Adrenal gland (tissue), 5 donors: ENCODE measurements around the gene HS6ST2.

ENCODE experiments used
- POLR2A ChIP-seq, 2 donors: fragments of 450-650 bp; IDR thresholded peaks; one replicate each; pipeline ENCODE4 v1.6.1; 2017; ENCODE audit warnings: antibody characterized with exemption in 2 of 2, mild to moderate bottlenecking in 2 of 2, moderate library complexity in 1 of 2
- TF ChIP-seq, protein P1 (sequence below), 6 experiments: fragments of 450-650 bp in 4 of 6; fragments of 200-600 bp in 2 of 6; sonication (generic) in 1 of 6; IDR thresholded peaks; 1 replicate in 5 of 6; 2 replicates in 1 of 6; pipeline versions ENCODE4 v1.5.1 to v1.8.0; 2016 to 2021; ENCODE audit warnings: antibody characterized with exemption in 6 of 6, mild to moderate bottlenecking in 2 of 6, moderate library complexity in 1 of 6
- donor health status: DM: no; HTN: no; CAD: no.

DNA sequence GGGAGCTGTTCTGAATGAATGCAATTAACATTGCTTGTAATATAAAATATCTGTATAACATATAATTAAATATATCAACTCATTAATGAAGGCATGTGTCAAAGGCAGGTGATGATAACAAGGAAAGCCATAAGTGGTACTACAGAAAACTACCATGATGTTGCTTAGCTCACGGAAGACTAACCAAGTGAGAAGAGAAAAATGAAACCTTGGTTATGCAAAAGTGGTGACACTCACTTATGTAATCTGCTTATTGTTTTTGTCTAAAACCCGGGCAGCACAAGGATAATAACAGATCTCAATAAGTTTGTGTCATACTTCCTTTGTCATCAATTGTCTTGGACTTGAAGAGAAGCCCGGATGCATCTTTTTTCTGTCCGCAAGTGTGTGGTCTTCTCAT is 156.4 kb downstream of the HS6ST2 start:
- TF ChIP-seq POLR2A (IDR thresholded peaks at IDR 0.05) = no peak
- TF ChIP-seq, protein P1, sequence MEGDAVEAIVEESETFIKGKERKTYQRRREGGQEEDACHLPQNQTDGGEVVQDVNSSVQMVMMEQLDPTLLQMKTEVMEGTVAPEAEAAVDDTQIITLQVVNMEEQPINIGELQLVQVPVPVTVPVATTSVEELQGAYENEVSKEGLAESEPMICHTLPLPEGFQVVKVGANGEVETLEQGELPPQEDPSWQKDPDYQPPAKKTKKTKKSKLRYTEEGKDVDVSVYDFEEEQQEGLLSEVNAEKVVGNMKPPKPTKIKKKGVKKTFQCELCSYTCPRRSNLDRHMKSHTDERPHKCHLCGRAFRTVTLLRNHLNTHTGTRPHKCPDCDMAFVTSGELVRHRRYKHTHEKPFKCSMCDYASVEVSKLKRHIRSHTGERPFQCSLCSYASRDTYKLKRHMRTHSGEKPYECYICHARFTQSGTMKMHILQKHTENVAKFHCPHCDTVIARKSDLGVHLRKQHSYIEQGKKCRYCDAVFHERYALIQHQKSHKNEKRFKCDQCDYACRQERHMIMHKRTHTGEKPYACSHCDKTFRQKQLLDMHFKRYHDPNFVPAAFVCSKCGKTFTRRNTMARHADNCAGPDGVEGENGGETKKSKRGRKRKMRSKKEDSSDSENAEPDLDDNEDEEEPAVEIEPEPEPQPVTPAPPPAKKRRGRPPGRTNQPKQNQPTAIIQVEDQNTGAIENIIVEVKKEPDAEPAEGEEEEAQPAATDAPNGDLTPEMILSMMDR (IDR thresholded peaks at IDR 0.05) = no peak
